ENCODE results near the gene TEX12. TPM values are rescaled to one million over a fixed set of nuclear protein-coding genes. Genes with fewer than 3 reads are reported as not detected.

Gene TEX12
- total and polyA plus RNA-seq, 9 of the 15 experiments (the other 6 are each of a cell fraction or from before 2014, with no cell fraction given): 0.10 to 2.3 (median 0.67) TPM; not detected in 1

GRCh38 chr11:112221274-112221835, 54.2 kb downstream of the TEX12 start:
- Histone ChIP-seq H3K4me1 (replicated peaks in 1 of 2; ENCODE audit: control insufficient read depth in 2 of 2, insufficient read depth in 2 of 2, low read length in 2 of 2) (peaks cover 0 to 8% of the 10 kb centered on the region in 2 experiments; a peak in 2 of 5 replicates), H4K20me1 (replicated peaks; ENCODE audit: control insufficient read depth, insufficient read depth, low read length) (no peaks in the 10 kb centered on the region), H3K4me3 (no peak overlapping the region), H3K4me2 (ENCODE audit: insufficient read depth, low read length) (no peak overlapping the region), H3K27ac (ENCODE audit: extremely low read depth, low read depth, low read length) (no peak overlapping the region), H3K9me1 (ENCODE audit: control insufficient read depth, insufficient read depth, low read length) (no peaks in the 10 kb centered on the region), H3K9me3 (replicated peaks; ENCODE audit: control insufficient read depth, insufficient read depth, low read depth, low read length) (no peaks in the 10 kb centered on the region), H3K36me3 (ENCODE audit: control insufficient read depth, insufficient read depth, low read length) (no peaks in the 10 kb centered on the region), H2AFZ (ENCODE audit: low read depth, low read length) (no peak overlapping the region), H3K9ac (ENCODE audit: insufficient read depth in 1 of 2, low read depth in 2 of 2, low read length in 2 of 2) (no peak overlapping the region), H3K79me2 (ENCODE audit: control insufficient read depth, insufficient read depth, low read length) (peaks cover 3% of the 10 kb centered on the region; the same call in 1 of the 3 replicates), H3K27me3 (ENCODE audit: control insufficient read depth in 2 of 2, insufficient read depth in 2 of 2, low read length in 2 of 2) (no peaks in the 10 kb centered on the region)
- intact Hi-C loops (cut with micrococcal nuclease): loop anchor here (5.0 kb wide), 1 partner anchor 1066 kb away; no protein-coding TSS in a partner anchor
- ChIA-PET CTCF (ENCODE audit: low intra/inter-chr PET ratio) (interaction anchor here (4.8 kb wide), 1 partner anchor 59 kb away, joined by 95 read pairs; no protein-coding TSS in a partner anchor), POLR2A (interaction anchor here (0.6 kb wide), 1 partner anchor 106 kb away, joined by 4 read pairs; no protein-coding TSS in a partner anchor)
- DNase-seq (ENCODE audit: extremely low read depth in 1 of 4, low spot score in 3 of 4) (no peak), ATAC-seq (no peak), FAIRE-seq (no peak)
- in situ Hi-C loops (cut with MboI): loop anchor here (5.0 to 10.0 kb wide), 3 partner anchors 61 to 617 kb away; partner anchors contain the start of gene SIK2
- WGBS (ENCODE audit: insufficient coverage, low coverage, missing lambda C conversion rate): 20% methylated on average over 3 of the region's 3 CpGs
- no TSS peak for BruUV-seq (replicated peaks)
- TF ChIP-seq SRSF7 (optimal IDR thresholded peaks at IDR 0.05; ENCODE audit: low read depth, low read length) (no peak), ELK1 (CRISPR knock-in tag; IDR thresholded peaks at IDR 0.05) (no peak), ZNF140 (CRISPR knock-in tag; IDR thresholded peaks at IDR 0.05) (no peak), ZHX1 (conservative IDR thresholded peaks at IDR 0.05; ENCODE audit: low read length) (no peak), ZFP36 (IDR thresholded peaks at IDR 0.05; ENCODE audit: low read depth, low read length, partially characterized antibody) (no peak), MIER1 (IDR thresholded peaks at IDR 0.05; ENCODE audit: low read depth) (no peak)
- TF ChIP-seq, protein P1, sequence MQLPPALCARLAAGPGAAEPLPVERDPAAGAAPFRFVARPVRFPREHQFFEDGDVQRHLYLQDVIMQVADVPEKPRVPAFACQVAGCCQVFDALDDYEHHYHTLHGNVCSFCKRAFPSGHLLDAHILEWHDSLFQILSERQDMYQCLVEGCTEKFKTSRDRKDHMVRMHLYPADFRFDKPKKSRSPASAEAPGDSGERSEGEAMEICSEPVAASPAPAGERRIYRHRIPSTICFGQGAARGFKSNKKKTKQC (CRISPR knock-in tag; IDR thresholded peaks at IDR 0.05): no peak
- TF ChIP-seq, protein P2, sequence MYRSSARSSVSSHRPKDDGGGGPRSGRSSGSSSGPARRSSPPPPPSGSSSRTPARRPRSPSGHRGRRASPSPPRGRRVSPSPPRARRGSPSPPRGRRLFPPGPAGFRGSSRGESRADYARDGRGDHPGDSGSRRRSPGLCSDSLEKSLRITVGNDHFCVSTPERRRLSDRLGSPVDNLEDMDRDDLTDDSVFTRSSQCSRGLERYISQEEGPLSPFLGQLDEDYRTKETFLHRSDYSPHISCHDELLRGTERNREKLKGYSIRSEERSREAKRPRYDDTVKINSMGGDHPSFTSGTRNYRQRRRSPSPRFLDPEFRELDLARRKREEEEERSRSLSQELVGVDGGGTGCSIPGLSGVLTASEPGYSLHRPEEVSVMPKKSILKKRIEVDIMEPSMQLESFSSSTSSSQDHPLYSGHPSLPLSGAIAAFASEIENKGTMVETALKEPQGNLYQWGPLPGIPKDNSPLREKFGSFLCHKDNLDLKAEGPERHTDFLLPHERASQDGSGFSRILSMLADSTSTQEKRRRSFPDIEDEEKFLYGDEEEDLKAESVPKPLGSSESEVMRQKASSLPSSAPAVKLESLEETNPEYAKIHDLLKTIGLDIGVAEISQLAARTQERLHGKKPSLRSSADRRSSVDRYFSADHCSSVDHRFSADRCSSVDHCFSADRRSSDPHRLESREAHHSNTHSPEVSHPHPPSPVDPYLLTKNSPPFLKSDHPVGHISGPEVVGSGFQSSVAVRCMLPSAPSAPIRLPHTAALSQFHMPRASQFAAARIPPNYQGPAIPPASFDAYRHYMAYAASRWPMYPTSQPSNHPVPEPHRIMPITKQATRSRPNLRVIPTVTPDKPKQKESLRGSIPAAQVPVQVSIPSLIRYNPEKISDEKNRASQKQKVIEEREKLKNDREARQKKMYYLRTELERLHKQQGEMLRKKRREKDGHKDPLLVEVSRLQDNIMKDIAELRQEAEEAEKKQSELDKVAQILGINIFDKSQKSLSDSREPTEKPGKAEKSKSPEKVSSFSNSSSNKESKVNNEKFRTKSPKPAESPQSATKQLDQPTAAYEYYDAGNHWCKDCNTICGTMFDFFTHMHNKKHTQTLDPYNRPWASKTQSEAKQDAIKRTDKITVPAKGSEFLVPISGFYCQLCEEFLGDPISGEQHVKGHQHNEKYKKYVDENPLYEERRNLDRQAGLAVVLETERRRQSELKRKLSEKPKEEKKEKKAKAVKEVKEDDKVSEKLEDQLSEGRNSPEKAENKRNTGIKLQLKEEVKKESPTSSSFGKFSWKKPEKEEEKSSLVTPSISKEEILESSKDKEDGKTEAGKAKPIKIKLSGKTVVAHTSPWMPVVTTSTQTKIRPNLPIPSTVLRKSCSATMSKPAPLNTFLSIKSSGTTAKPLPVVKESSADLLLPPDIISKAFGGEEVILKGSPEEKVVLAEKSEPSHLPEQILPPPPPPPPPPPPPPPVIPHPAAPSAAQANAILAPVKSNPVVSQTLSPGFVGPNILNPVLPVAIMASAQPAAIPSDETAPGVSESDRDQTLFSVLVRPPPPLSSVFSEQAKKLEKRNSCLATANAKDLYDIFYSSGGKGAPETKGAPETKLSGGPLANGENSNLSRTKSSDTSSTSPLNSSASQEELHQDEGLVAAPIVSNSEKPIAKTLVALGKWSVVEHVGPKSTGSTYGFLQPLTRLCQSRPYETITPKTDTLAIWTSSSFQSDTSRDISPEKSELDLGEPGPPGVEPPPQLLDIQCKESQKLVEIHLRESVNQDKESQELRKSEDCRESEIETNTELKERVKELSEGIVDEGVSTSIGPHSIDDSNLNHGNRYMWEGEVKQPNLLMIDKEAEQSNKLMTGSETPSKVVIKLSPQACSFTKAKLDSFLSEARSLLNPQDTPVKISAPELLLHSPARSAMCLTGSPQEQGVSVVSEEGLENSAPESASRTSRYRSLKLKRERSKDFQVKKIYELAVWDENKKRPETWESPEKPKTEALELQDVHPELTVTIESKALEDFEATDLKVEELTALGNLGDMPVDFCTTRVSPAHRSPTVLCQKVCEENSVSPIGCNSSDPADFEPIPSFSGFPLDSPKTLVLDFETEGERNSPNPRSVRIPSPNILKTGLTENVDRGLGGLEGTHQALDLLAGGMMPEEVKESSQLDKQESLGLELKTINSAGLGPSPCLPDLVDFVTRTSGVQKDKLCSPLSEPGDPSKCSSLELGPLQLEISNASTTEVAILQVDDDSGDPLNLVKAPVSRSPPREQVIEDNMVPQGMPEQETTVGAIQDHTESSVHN (IDR thresholded peaks at IDR 0.05; ENCODE audit: borderline replicate concordance in 1 of 2, low read depth in 1 of 2): no peak

Measured in K562 (cell line).